Astrocyte of the cerebellum (primary cell): ENCODE measurements around the gene UPK3A.

Experiments
- DNase-seq: peaks from one replicate; pipeline ENCODE4 v3.0.0-alpha.2; 2011; ENCODE audit warnings: low read depth
- H3K4me3 ChIP-seq: 2 replicates; pipeline ENCODE4 v1.5.1; 2011; ENCODE audit warnings: mild to moderate bottlenecking, low read depth, low read length, moderate library complexity
- in situ Hi-C: cut with HindIII; loops from 2 replicates; pipeline ENCODE4 v1.10.0; 2017; ENCODE audit warnings: low sequenced_read_pairs
- TF ChIP-seq, protein P1 (sequence below): IDR thresholded peaks from 2 replicates; pipeline ENCODE4 v1.5.1; 2012; ENCODE audit warnings: low read length, low read depth, moderate library complexity, mild to moderate bottlenecking; ENCODE audit errors: missing control alignments

The UPK3A gene

DNA sequence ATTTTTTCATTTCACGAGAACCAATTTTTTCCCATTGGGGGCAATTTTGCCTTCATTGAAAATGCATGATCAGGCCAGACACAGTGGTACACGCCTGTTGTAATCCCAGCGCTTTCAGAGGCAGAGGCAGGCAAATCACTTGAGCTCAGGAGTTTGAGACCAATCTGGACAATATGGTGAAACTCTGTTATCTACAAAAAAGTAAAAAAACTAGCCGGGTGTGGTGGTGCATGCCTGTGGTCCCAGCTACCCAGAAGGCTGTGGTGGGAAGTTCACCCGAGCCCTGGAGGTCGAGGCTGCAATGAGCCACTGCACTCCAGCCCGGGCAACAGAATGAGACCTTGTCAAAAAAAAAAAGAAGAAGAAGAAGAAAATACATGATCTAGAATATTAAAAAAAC is 19.2 kb upstream of the UPK3A start:
- H3K4me3 ChIP-seq: no peak overlapping the region
- no peak for DNase-seq
- TF ChIP-seq, protein P1, sequence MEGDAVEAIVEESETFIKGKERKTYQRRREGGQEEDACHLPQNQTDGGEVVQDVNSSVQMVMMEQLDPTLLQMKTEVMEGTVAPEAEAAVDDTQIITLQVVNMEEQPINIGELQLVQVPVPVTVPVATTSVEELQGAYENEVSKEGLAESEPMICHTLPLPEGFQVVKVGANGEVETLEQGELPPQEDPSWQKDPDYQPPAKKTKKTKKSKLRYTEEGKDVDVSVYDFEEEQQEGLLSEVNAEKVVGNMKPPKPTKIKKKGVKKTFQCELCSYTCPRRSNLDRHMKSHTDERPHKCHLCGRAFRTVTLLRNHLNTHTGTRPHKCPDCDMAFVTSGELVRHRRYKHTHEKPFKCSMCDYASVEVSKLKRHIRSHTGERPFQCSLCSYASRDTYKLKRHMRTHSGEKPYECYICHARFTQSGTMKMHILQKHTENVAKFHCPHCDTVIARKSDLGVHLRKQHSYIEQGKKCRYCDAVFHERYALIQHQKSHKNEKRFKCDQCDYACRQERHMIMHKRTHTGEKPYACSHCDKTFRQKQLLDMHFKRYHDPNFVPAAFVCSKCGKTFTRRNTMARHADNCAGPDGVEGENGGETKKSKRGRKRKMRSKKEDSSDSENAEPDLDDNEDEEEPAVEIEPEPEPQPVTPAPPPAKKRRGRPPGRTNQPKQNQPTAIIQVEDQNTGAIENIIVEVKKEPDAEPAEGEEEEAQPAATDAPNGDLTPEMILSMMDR: no peak
- in situ Hi-C loops: no loop called here

DNA sequence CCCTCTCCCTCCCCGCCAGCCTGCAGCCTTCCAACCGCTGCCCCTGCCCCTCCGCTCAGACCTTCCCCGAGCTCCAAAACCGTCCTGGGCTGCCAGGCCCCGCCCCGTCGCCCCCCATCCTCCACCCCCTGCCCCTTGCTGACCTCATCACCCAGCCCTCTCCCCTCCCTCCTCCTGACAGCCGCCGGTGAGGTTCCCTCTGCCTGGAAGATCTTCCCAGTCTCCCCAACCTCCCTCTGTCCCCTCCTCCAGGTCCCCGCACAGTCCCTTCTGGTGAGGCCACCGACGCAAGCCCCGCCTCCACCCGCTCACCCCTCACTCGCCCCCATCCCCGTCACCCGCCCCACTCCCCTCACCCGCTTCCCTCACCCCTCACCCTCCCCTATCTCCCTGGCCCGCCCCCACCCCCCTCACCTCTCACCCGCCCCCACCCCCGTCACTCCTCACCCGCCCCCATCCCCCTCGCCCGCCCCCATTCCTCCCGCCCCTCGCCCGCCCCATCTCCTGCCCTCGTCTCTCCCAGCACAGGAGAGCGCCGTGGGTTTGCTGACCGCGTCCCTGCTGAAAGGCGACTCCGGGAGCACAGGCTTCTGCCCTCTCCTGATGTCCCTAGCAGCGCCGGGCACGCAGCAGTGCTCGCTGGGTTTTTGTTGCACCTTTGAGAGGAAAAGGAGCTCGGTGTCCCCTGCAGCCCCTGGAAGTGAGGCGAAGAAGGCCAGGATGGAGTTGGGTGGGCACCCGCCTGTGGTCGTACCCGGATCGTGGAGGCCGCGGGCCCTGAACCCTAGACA is 16.4 kb upstream of the UPK3A start:
- in situ Hi-C loops: no loop called here
- H3K4me3 ChIP-seq: peak overlapping the region; percentile 56
- DNase-seq: no peak
- TF ChIP-seq, protein P1: no peak

DNA sequence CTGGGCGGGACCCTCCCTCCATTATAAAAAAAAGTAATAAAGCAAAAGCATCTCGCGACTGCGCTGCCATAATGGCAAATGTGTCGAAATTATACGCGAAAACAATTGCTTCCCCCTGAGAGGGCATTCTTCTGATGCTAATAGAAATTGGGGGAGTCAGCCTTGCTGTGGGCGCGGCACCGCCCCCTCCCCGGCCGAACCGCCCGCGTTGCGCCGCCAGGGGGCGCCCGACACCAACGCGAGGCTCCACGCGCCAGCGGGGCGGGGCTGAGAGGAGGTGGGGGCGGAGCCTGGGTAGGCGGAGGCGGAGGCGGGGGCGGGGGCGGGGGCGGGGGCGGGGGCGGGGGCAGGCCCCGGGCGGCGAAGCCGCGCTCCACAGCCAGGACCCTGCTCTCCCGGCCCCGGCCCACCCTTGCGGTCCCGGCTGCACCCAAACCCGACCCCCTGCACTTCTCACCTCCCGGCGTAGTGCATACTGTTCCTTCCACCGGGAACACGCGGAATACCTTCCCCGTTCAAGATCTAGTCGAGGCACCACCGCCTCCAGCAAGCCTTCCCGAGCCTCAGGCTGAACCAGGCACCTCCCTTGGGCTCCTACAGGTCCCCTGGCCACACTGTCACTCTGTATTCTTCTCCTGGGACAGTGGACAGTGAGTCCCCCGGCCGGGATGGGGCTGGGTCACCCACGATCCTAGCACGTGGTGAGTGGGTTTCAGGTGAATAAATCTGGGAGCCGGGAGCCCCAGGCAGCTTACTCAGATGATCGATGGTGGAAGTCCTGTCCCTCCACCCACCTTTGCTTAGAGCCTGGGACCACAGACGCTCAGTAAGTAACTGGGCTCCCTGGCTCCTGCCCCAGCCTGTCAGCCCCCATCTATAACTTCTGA is 15.5 kb upstream of the UPK3A start:
- in situ Hi-C loops: no loop called here
- TF ChIP-seq, protein P1: peak; percentile 76
- DNase-seq: no peak
- H3K4me3 ChIP-seq: peak overlapping the region; percentile 56

DNA sequence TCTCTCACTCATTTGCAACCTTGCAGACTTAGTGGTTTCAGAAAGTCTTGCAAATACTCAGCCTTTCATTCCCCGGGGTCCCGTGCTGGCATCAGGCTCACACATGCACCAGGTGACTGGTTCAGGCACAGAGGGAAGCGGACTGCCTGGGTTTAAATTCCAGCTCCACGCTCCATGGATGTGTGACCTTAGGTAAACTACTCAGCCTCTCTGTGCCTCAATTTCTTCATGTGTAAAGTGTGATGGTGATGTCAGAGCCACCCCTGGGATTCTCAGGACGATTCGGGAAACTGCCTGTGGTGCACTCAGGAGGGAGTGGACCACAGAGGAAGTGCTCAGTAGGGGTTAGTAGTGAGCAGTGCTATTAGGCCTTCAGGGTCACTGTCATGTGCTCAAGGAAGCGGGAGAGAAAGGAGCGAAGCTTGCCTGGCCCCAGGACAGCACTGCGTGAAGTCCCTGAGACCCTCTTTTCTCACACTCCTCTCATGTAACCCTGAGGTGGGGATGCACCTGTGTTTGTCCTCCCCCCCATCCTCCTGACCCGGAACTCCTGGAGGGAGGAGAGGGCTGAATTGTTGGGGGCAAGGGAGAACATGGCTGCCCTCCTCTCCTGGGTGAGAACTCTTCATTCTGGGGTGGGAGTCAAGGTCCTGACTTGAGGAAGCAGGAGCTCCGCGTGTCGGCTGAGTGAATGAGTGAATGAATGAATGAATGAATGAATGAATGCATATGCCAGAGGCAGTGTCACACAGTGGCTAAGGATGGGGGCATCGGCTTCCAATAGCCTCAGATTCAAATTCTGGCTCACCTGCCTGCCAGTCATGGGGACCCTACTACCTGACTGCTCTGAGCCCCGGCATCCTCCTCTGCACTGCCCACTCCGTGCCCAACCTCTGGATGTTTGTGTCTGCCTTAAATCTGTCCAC is 14.4 kb upstream of the UPK3A start:
- in situ Hi-C loops: loop anchor here (5.0 kb wide), 3 partner anchors 62 to 282 kb away; no protein-coding TSS in a partner anchor
- DNase-seq: no peak
- TF ChIP-seq, protein P1: no peak
- no peak overlapping the region for H3K4me3 ChIP-seq

DNA sequence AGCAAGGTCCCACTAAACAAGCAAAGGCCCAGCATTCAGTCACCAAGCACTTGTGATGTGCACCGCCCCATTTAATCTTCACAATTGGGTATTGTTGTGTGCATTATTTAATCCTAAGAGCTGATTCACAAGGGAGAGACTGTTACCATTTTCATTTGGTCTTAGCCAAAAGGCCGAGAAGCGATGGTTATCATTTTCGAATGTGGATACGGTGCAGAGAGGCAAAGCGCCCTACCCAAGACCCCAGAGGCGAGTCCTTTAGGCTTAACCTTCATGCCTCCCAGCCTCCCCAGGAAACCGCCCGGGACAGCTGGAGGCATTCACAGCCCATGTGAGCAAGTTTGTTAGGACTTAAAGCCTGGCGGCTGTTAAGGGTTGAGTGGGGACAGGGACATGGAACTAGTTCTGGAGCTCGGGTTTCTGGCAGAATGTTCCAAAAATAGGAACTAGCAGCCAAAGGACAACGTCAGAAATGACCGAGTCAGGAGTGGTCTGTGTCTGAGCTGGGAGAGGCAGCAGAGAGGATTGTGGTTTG is 13.0 kb upstream of the UPK3A start:
- DNase-seq: no peak
- TF ChIP-seq, protein P1: no peak
- in situ Hi-C loops: loop anchor here (5.0 kb wide), 3 partner anchors 61 to 281 kb away; no protein-coding TSS in a partner anchor
- H3K4me3 ChIP-seq: no peak overlapping the region
